HUES48 (cell line): ENCODE data around the gene GALNTL6.
A peak's percentile ranks its signal among the peaks of the same experiment; 100 is the strongest.

Source experiments
- H3K27ac ChIP-seq: one replicate; pipeline ENCODE4 v1.7.0; 2013; ENCODE audit warnings: low read depth, low read length, inconsistent platforms
- H3K27me3 ChIP-seq: 2 replicates; pipeline ENCODE4 v1.6.1; 2013; ENCODE audit warnings: mild to moderate bottlenecking, low read length; ENCODE audit not compliant: control insufficient read depth, insufficient read depth
- H3K36me3 ChIP-seq: 2 replicates; pipeline ENCODE4 v1.6.1; 2013; ENCODE audit warnings: low read length; ENCODE audit not compliant: control insufficient read depth, insufficient read depth
- H3K4me1 ChIP-seq: 2 replicates; pipeline ENCODE4 v1.6.1; 2013; ENCODE audit warnings: mild to moderate bottlenecking, low read length; ENCODE audit not compliant: control insufficient read depth, insufficient read depth
- H3K4me3 ChIP-seq: 2 replicates; pipeline ENCODE4 v1.5.1; 2013; ENCODE audit warnings: mild to moderate bottlenecking, low read depth, low read length
- H3K9ac ChIP-seq: 2 replicates; pipeline ENCODE4 v1.6.1; 2013; ENCODE audit warnings: mild to moderate bottlenecking, low read depth, low read length, moderate library complexity
- H3K9me3 ChIP-seq: 2 replicates; pipeline ENCODE4 v1.6.1; 2013; ENCODE audit warnings: low read length; ENCODE audit not compliant: control insufficient read depth, insufficient read depth

GALNTL6 gene

DNA sequence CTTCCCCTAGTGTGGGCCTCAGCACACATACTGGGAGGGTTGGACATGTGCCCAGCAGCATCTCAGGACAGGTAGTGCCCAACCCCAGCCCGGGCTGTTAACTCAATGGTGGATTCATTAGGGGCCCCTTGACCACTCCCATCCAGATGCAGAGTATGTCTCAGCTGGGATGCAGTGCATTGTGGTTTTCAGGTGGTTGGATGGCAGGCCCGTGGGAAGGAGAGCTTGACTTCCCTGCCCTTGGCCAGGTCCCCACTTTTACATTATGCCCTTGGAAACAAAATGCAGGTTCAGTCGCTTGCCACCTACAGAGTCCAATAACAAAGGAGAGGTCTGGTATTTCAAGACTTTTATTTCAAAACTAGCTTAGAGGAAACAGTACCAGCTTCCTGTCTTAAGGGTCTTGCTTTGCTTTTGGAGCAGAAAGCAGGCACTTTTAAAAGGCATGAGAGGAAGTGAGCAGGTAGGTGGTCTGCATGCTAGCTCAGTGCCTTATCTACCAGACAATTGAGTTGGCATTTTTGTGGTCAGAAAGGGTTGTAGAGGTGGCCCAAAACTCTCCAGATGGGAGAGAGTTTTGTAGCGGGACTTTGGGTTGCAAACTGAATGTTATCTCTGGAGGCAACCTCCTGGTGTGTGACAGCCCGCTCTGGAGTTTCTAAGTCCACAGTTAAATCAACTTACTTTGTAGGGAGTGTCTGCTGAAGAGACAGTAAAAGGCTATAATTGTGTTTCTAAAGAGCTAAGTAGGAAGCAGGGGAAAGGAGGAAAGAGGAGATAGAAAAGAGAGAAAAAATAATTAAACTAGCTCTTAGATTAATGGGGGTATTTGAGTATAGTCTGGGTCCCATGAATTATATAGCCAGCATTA is 171.0 kb downstream of the GALNTL6 start:
- Histone ChIP-seq H3K4me3 (no peak overlapping the region), H3K27ac (no peak overlapping the region)

DNA sequence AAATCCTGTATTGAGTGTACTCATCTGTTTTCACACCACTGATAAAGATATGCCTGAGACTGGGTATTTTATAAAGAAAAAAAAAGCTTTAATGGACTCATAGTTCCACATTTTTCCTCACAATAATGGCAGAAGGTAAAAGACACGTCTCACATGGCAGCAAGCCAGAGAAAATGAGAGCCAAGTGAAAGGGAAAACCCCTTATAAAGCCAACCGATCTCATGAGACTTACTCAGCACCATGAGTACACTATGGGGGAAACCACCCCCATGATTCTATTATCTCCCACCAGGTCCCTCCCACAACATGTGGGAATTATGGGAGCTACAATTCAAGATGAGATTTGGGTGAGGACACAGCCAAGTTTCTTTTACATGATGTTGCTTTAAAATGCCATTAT is 171.9 kb downstream of the GALNTL6 start:
- Histone ChIP-seq H3K4me1 (peaks cover 12% of the 10 kb centered on the region), H3K9ac (no peak overlapping the region), H3K36me3 (no peaks in the 10 kb centered on the region), H3K9me3 (no peaks in the 10 kb centered on the region), H3K27me3 (no peaks in the 10 kb centered on the region), H3K4me3 (no peak overlapping the region), H3K27ac (no peak overlapping the region)

More for the DNA sequence above, 171.0 kb downstream of the GALNTL6 start:
- no peak overlapping the region for H3K9ac ChIP-seq
- peaks cover 12% of the 10 kb centered on the region for H3K4me1 ChIP-seq
- H3K36me3 ChIP-seq: no peaks in the 10 kb centered on the region
- no peaks in the 10 kb centered on the region for H3K27me3 ChIP-seq
- no peaks in the 10 kb centered on the region for H3K9me3 ChIP-seq

DNA sequence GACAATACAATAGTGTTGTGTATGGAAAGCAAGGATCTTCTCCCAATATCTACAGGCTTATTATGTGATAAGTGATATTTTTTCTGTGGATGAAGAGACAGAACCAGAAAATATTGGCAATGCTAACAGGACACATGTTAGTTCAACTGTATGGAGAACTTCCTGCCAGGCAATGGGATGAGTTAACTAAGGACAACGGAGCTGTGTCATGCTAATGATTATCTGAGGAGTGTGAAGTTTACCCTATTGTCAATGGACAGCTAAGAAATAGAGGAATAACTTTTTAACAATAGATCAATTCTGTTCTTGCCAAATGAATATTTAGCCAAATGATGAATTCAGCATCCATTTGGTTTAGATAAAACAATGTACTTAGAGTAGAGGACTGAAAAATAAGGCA is 180.0 kb downstream of the GALNTL6 start:
- H3K9ac ChIP-seq: no peak overlapping the region
- peaks cover 16% of the 10 kb centered on the region for H3K4me1 ChIP-seq
- H3K27me3 ChIP-seq: no peaks in the 10 kb centered on the region
- peak overlapping the region; percentile 82 for H3K27ac ChIP-seq
- no peaks in the 10 kb centered on the region for H3K36me3 ChIP-seq
- no peaks in the 10 kb centered on the region for H3K9me3 ChIP-seq
- H3K4me3 ChIP-seq: no peak overlapping the region

DNA sequence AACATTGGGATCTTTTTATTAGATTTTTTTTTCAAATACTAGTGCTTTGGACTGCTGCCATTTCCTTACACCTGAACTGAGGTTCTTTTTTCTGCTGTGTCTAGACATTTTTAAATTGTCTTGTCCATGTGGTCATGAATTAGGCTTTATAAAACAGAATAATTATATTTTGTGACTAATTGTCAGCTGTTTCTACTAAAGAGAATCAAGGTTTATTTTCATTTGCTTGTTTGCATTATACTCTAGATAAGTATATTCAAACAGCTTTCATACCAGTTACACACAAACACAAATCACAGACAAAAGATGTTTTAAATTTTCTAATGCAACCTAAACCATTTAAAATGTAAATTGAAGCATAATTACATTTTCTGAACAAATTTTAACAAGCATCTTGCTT is 194.7 kb downstream of the GALNTL6 start:
- Histone ChIP-seq H3K9ac (no peak overlapping the region), H3K27ac (no peak overlapping the region)

GRCh38 chr4:172009446-172010230 is 196.4 kb downstream of the GALNTL6 start:
- H3K36me3 ChIP-seq: no peaks in the 10 kb centered on the region
- H3K9me3 ChIP-seq: no peaks in the 10 kb centered on the region
- peaks cover 39% of the 10 kb centered on the region for H3K4me1 ChIP-seq
- H3K9ac ChIP-seq: no peak overlapping the region
- no peak overlapping the region for H3K4me3 ChIP-seq
- no peak overlapping the region for H3K27ac ChIP-seq
- peaks cover 20% of the 10 kb centered on the region for H3K27me3 ChIP-seq

More for the DNA sequence above, 194.7 kb downstream of the GALNTL6 start:
- H3K9me3 ChIP-seq: no peaks in the 10 kb centered on the region
- H3K36me3 ChIP-seq: no peaks in the 10 kb centered on the region
- peaks cover 20% of the 10 kb centered on the region for H3K27me3 ChIP-seq
- no peak overlapping the region for H3K4me3 ChIP-seq
- peaks cover 39% of the 10 kb centered on the region for H3K4me1 ChIP-seq

DNA sequence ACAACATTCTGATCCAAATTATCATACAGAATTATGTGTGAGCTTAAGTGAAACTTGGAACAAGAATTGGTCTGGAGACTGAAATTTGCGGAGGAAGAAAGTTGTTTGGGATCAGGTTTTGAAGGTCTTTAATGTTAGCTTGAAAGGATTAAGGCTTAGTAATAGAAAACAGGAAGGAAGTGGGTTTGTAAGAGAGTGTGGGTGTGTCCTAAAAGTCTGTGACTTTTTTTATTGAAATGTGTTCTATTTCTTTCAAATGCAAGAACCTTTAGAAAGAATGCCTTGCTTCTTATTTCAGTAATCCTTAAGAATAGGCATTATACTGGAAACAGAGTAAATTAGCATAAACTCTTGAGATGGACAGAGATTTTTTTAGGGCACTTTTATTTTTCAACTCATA is 198.0 kb downstream of the GALNTL6 start:
- Histone ChIP-seq H3K9ac (no peak overlapping the region), H3K27ac (peak overlapping the region; percentile 63), H3K9me3 (no peaks in the 10 kb centered on the region), H3K27me3 (peaks cover 20% of the 10 kb centered on the region), H3K36me3 (no peaks in the 10 kb centered on the region), H3K4me3 (peak overlapping the region; percentile 45), H3K4me1 (peaks cover 39% of the 10 kb centered on the region)

DNA sequence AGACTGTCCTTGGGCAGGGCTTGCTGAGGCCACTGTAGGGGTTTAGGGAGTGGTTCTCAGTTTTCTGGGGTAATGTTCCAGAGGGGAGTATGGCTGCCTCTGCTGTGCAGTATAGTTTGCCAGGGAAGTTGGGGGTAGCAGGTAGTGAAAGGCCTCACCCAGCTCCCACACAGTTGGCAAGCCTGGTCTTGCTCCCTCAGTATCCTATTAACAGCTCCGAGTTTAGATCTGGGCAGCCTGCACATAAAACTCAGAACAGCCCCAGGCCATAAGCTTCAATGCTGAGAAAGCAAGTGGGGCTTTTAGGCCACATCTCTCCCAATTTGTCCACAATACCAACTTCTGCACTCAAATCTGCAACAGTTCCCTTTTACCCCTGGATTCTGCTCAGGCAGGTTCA is 205.2 kb downstream of the GALNTL6 start:
- no peaks in the 10 kb centered on the region for H3K27me3 ChIP-seq
- no peak overlapping the region for H3K27ac ChIP-seq
- no peak overlapping the region for H3K4me3 ChIP-seq
- H3K9ac ChIP-seq: no peak overlapping the region
- H3K36me3 ChIP-seq: no peaks in the 10 kb centered on the region
- no peaks in the 10 kb centered on the region for H3K9me3 ChIP-seq
- no peaks in the 10 kb centered on the region for H3K4me1 ChIP-seq

- Histone ChIP-seq H3K9me3 (no peaks in the 10 kb centered on the region), H3K4me1 (no peaks in the 10 kb centered on the region), H3K9ac (no peak overlapping the region), H3K27me3 (no peaks in the 10 kb centered on the region), H3K4me3 (no peak overlapping the region), H3K27ac (no peak overlapping the region), H3K36me3 (no peaks in the 10 kb centered on the region)
Measured at GRCh38 chr4:172035562-172035961, 222.4 kb downstream of the GALNTL6 start.

DNA sequence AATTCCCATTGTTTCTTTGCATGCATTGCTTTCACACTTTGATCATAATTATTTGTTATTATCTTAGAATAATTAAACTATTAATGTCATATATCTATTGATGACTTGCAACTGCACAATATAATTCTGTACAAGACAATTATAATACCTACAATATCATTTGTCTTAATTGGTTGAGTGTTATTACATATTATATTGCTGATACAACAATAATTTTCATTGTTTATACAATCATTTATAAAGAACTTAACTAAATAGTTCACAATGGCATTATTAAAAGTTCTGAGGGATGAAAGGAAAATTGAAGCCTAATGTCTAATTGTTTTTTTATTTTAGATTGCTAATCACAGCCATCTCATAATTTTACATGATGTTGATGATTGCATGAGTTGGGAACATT is 227.6 kb downstream of the GALNTL6 start:
- Histone ChIP-seq H3K36me3 (no peaks in the 10 kb centered on the region), H3K9ac (no peak overlapping the region), H3K27me3 (no peaks in the 10 kb centered on the region), H3K27ac (no peak overlapping the region), H3K4me3 (no peak overlapping the region), H3K4me1 (no peaks in the 10 kb centered on the region), H3K9me3 (no peaks in the 10 kb centered on the region)

GRCh38 chr4:172042714-172043114 is 229.5 kb downstream of the GALNTL6 start:
- H3K36me3 ChIP-seq: no peaks in the 10 kb centered on the region
- H3K9me3 ChIP-seq: no peaks in the 10 kb centered on the region
- H3K9ac ChIP-seq: no peak overlapping the region
- H3K4me1 ChIP-seq: no peaks in the 10 kb centered on the region
- no peak overlapping the region for H3K27ac ChIP-seq
- H3K27me3 ChIP-seq: no peaks in the 10 kb centered on the region
- no peak overlapping the region for H3K4me3 ChIP-seq

DNA sequence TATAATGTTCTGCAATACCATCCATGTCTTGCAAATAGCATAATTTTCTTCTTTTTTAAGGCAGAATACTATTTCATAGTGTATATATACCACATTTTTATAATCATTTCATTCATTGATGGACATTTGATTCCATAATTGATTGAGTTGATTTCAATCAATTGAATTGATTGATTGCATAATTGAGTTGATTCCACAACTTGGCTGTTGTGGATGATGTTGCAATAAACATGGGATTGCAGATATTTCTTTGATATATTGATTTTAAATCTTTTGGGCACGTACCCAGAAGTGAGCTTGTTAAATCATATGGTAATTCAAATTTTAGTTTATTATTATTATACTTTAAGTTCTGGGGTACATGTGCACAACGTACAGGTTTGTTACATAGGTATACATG is 232.8 kb downstream of the GALNTL6 start:
- H3K4me3 ChIP-seq: no peak overlapping the region
- H3K9me3 ChIP-seq: no peaks in the 10 kb centered on the region
- no peaks in the 10 kb centered on the region for H3K4me1 ChIP-seq
- H3K27ac ChIP-seq: no peak overlapping the region
- H3K36me3 ChIP-seq: no peaks in the 10 kb centered on the region
- no peak overlapping the region for H3K9ac ChIP-seq
- H3K27me3 ChIP-seq: no peaks in the 10 kb centered on the region
